Liver (tissue), 9 donors: ENCODE data around the gene RAB31. TPM values are rescaled to one million over a fixed set of nuclear protein-coding genes. Genes with fewer than 3 reads are reported as not detected.
"Not testable (repeated sequence)": the region's sequence is repeated elsewhere in the genome, so short reads cannot be mapped to it uniquely, and the experiment has no call there.

Source experiments
- DNase-seq: peaks from one replicate; pipeline ENCODE4 v3.0.0-alpha.2; 2017; ENCODE audit warnings: low spot score
- H3K27ac ChIP-seq, 2 donors: one replicate each; pipeline ENCODE4 v1.7.0; 2013; ENCODE audit warnings: inconsistent platforms in 2 of 2, low read length in 2 of 2, control low read depth in 1 of 2, low read depth in 1 of 2, mild to moderate bottlenecking in 1 of 2
- H3K27me3 ChIP-seq, 4 donors: one replicate each; pipeline versions ENCODE4 v1.6.1 to v1.7.0; 2013; ENCODE audit warnings: low read length in 3 of 4, inconsistent platforms in 1 of 4, mild to moderate bottlenecking in 1 of 4, moderate library complexity in 1 of 4; ENCODE audit not compliant: control insufficient read depth in 4 of 4, insufficient read depth in 4 of 4
- H3K36me3 ChIP-seq, 4 donors: one replicate each; pipeline versions ENCODE4 v1.6.1 to v1.7.0; 2013; ENCODE audit warnings: low read length in 3 of 4, mild to moderate bottlenecking in 3 of 4, low read depth in 1 of 4, moderate library complexity in 1 of 4; ENCODE audit not compliant: control insufficient read depth in 4 of 4, insufficient read depth in 3 of 4
- H3K4me1 ChIP-seq, 4 donors: one replicate each; pipeline versions ENCODE4 v1.6.1 to v1.7.0; 2013; ENCODE audit warnings: low read length in 3 of 4, mild to moderate bottlenecking in 3 of 4, moderate library complexity in 1 of 4; ENCODE audit not compliant: control insufficient read depth in 4 of 4, insufficient read depth in 4 of 4
- H3K4me3 ChIP-seq, 3 donors: one replicate each; pipeline versions ENCODE4 v1.6.1 to v1.7.0; 2013; ENCODE audit warnings: low read length in 3 of 3, control low read depth in 1 of 3, low read depth in 1 of 3, mild to moderate bottlenecking in 1 of 3
- H3K9ac ChIP-seq, 2 donors: one replicate each; pipeline ENCODE4 v1.7.0; 2013; ENCODE audit warnings: low read length in 2 of 2, mild to moderate bottlenecking in 2 of 2, moderate library complexity in 2 of 2, control low read depth in 1 of 2, low read depth in 1 of 2
- H3K9me3 ChIP-seq, 4 donors: one replicate each; pipeline versions ENCODE4 v1.6.1 to v1.7.0; 2013; ENCODE audit warnings: low read length in 3 of 4; ENCODE audit not compliant: control insufficient read depth in 4 of 4
- EGR1 ChIP-seq, 2 donors: IDR thresholded peaks; 2 replicates each; pipeline ENCODE4 v1.6.1; 2016 to 2018; ENCODE audit warnings: antibody characterized with exemption in 2 of 2, low read depth in 2 of 2
- FOXA1 ChIP-seq: IDR thresholded peaks from 2 replicates; pipeline ENCODE4 v1.6.1; 2016; ENCODE audit warnings: antibody characterized with exemption
- JUND ChIP-seq, 2 donors: IDR thresholded peaks; 2 replicates each; pipeline ENCODE4 v1.6.1; 2016; ENCODE audit warnings: antibody characterized with exemption in 2 of 2
- NR2F2 ChIP-seq: IDR thresholded peaks from 2 replicates; pipeline ENCODE4 v1.6.1; 2016; ENCODE audit warnings: antibody characterized with exemption
- RXRA ChIP-seq, 2 donors: IDR thresholded peaks; 2 replicates each; pipeline ENCODE4 v1.6.1; 2017 to 2018; ENCODE audit warnings: antibody characterized with exemption in 2 of 2, mild to moderate bottlenecking in 1 of 2
- SP1 ChIP-seq: IDR thresholded peaks from 2 replicates; pipeline ENCODE4 v1.6.1; 2018; ENCODE audit warnings: antibody characterized with exemption, mild to moderate bottlenecking
- YY1 ChIP-seq: IDR thresholded peaks from 2 replicates; pipeline ENCODE4 v1.6.1; 2016; ENCODE audit warnings: antibody characterized with exemption, mild to moderate bottlenecking
- WGBS: extraction: QIAGEN DNeasy Blood & Tissue Kit; methylation state at CpG from one replicate; pipeline ENCODE4 v1.1.7; 2013; 5-methylcytosine and 5-hydroxymethylcytosine counted together
- polyA plus RNA-seq, 2 donors: library from polyadenylated mRNA; stranded (reverse) in 1 of 2; unstranded in 1 of 2; fragments of 200-250 nt in 1 of 2; fragments of >200 nt in 1 of 2; fragmentation: Nextera tagmentation in 1 of 2; extraction: Ambion mirVana in 1 of 2; gene quantifications; one replicate each; pipeline versions ENCODE4 v1.2.1 to v1.2.3, GENCODE V29; 2013 to 2015
- total RNA-seq, 2 donors: library from RNA; depleted of rRNA; stranded (reverse); fragments of >200 nt; gene quantifications; one replicate each; pipeline ENCODE4 v1.2.3, GENCODE V29; 2014
- TF ChIP-seq, protein P1 (sequence below): IDR thresholded peaks from 2 replicates; pipeline ENCODE4 v1.6.1; 2016; ENCODE audit warnings: antibody characterized with exemption
- TF ChIP-seq, protein P2 (sequence below): IDR thresholded peaks from 2 replicates; pipeline ENCODE4 v1.6.1; 2016; ENCODE audit warnings: antibody characterized with exemption
- TF ChIP-seq, protein P3 (sequence below): fragments of 150-350 bp; IDR thresholded peaks from 2 replicates; pipeline ENCODE4 v1.5.1; 2017; ENCODE audit warnings: improper control_type of control experiment, low read depth, low read length; ENCODE audit not compliant: missing input control
- donor health status: healthy.
- donor health status: healthy.
- donor health status: healthy.
- donor health status: healthy.
- donor health status: healthy.

RAB31 gene
- total and polyA plus RNA-seq, 4 donors, result 3.6 to 12.8 (median 9.7) TPM

DNA sequence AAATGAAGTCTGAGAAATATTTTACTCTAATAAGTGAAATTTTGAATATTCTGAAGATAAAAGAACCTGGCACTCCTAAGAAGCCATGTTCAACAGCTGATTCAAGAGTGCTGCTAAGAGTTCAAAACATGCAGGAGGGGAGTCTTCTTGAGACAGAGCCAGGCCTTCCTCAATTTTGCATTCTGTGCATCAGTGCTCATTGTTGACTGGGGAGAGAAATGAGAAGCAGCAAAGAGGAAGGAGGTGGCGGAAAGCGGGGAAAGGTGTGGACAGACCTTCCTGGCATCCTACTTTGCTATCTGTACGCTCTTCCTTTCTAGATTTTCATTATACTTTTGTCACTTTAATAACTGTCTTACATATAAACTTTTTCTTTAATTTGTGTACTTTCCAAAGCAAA, 148.0 kb downstream of the RAB31 start (continued):
- TF ChIP-seq RXRA (IDR thresholded peaks at IDR 0.05) (no peak), FOXA1 (no peak), JUND (IDR thresholded peaks at IDR 0.05) (no peak), SP1 (no peak), NR2F2 (no peak)
- TF ChIP-seq, protein P1, sequence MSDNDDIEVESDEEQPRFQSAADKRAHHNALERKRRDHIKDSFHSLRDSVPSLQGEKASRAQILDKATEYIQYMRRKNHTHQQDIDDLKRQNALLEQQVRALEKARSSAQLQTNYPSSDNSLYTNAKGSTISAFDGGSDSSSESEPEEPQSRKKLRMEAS, result no peak

DNA sequence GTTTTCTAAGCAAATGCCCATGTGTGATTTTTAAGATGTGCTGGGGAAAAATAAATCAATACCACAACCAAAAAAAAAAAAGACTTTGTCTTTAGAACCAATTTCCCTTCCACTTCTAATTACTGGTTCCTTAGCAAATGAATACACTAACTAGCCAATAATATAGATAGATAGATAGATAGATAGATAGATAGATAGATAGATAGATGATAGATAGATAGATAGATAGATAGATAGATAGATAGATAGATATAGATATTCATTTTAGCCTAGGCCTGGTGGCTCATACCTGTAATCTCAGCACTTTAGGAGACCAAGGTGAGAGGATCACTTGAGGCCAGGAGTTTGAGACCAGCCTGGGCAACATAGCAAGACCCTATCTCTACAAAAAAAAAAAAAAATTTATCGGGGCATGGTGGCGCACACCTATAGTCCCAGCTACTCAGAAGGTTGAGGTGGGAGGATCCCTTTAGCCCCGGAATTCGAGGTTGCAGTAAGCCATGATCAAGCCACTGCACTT, 149.4 kb downstream of the RAB31 start:
- WGBS, result 91% methylated on average over 4 of the region's 4 CpGs
- H3K27ac ChIP-seq, H3K27me3 ChIP-seq, H3K9ac ChIP-seq, H3K36me3 ChIP-seq, H3K9me3 ChIP-seq, H3K4me3 ChIP-seq, H3K4me1 ChIP-seq, DNase-seq: not testable (repeated sequence)

DNA sequence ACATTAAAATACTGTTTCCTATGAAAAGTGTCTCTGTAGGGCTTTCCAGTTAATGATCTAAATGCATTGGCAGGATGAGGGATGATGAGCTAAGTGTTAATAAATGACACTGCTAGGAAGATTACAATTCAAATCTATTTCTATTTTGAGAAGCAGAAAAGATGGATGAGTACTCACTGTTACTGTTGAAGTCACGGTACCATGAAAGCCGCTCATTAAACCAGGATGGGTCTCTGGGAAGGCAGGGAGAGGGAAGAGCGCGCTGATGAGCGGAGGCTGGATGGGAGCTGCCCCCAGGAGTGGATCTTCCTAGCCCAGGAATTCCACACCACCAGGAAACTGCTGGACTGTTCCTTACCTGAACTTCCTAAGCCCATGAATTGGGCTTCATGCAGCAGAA, 150.5 kb downstream of the RAB31 start:
- H3K36me3 ChIP-seq, result no peaks in the 10 kb centered on the region
- no peak overlapping the region for H3K27ac ChIP-seq
- 97% methylated on average over 5 of the region's 5 CpGs for WGBS

DNA sequence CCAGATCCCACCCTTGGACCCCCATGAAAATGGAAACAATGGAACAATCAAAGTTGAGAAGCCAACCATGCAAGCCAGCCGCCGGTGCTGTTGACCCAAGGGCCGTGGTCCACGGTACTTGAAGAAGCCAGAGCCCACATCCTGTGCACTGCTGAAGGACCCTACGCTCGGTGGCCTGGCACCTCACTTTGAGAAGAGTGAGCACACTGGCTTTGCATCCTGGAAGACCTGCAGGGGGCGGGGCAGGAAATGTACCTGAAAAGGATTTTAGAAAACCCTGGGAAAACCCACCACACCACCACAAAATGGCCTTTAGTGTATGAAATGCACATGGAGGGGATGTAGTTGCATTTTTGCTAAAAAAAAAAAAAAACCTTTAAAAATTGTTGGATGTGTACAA, 151.1 kb downstream of the RAB31 start:
- no peak for TF ChIP-seq EGR1 (IDR thresholded peaks at IDR 0.05; ENCODE audit: low read depth in 2 of 2)
- H3K9ac ChIP-seq, result no peak overlapping the region
- no peaks in the 10 kb centered on the region for H3K36me3 ChIP-seq
- H3K9me3 ChIP-seq, result no peaks in the 10 kb centered on the region
- peaks cover 0 to 2% (median 0%) of the 10 kb centered on the region in 4 donors for H3K27me3 ChIP-seq
- H3K4me3 ChIP-seq, result no peak overlapping the region
- H3K4me1 ChIP-seq, result no peaks in the 10 kb centered on the region
- H3K27ac ChIP-seq, result no peak overlapping the region
- 91% methylated on average over 7 of the region's 7 CpGs for WGBS
- DNase-seq, result no peak

More for the DNA sequence above, 150.5 kb downstream of the RAB31 start:
- no peaks in the 10 kb centered on the region for H3K4me1 ChIP-seq
- TF ChIP-seq, protein P2, sequence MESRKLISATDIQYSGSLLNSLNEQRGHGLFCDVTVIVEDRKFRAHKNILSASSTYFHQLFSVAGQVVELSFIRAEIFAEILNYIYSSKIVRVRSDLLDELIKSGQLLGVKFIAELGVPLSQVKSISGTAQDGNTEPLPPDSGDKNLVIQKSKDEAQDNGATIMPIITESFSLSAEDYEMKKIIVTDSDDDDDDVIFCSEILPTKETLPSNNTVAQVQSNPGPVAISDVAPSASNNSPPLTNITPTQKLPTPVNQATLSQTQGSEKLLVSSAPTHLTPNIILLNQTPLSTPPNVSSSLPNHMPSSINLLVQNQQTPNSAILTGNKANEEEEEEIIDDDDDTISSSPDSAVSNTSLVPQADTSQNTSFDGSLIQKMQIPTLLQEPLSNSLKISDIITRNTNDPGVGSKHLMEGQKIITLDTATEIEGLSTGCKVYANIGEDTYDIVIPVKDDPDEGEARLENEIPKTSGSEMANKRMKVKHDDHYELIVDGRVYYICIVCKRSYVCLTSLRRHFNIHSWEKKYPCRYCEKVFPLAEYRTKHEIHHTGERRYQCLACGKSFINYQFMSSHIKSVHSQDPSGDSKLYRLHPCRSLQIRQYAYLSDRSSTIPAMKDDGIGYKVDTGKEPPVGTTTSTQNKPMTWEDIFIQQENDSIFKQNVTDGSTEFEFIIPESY, result no peak
- no peak for TF ChIP-seq YY1
- TF ChIP-seq, protein P3, sequence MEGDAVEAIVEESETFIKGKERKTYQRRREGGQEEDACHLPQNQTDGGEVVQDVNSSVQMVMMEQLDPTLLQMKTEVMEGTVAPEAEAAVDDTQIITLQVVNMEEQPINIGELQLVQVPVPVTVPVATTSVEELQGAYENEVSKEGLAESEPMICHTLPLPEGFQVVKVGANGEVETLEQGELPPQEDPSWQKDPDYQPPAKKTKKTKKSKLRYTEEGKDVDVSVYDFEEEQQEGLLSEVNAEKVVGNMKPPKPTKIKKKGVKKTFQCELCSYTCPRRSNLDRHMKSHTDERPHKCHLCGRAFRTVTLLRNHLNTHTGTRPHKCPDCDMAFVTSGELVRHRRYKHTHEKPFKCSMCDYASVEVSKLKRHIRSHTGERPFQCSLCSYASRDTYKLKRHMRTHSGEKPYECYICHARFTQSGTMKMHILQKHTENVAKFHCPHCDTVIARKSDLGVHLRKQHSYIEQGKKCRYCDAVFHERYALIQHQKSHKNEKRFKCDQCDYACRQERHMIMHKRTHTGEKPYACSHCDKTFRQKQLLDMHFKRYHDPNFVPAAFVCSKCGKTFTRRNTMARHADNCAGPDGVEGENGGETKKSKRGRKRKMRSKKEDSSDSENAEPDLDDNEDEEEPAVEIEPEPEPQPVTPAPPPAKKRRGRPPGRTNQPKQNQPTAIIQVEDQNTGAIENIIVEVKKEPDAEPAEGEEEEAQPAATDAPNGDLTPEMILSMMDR, result no peak
- H3K9ac ChIP-seq, result no peak overlapping the region
- no peak overlapping the region for H3K4me3 ChIP-seq
- no peaks in the 10 kb centered on the region for H3K9me3 ChIP-seq
- H3K27me3 ChIP-seq, result peaks cover 0 to 2% (median 0%) of the 10 kb centered on the region in 4 donors
- no peak for DNase-seq
